ENCODE results near the gene CRY2.

The CRY2 gene

GRCh38 chr11:45869551-45869950 is 22.3 kb downstream of the CRY2 start:
- Histone ChIP-seq H3K27ac (ENCODE audit: low read length) (no peak overlapping the region), H3K4me1 (ENCODE audit: control insufficient read depth in 1 of 2, insufficient read depth in 2 of 2, low read length in 2 of 2) (no peaks in the 10 kb centered on the region)

GRCh38 chr11:45870706-45871105 is 23.4 kb downstream of the CRY2 start:
- no peak overlapping the region for H3K4me3 ChIP-seq (ENCODE audit: low read depth in 1 of 2, low read length in 2 of 2)
- peaks cover 71 to 89% of the 10 kb centered on the region in 2 donors for H3K36me3 ChIP-seq (ENCODE audit: control insufficient read depth in 1 of 2, insufficient read depth in 2 of 2, low read length in 2 of 2)
- no peaks in the 10 kb centered on the region for H3K4me1 ChIP-seq (ENCODE audit: control insufficient read depth in 1 of 2, insufficient read depth in 2 of 2, low read length in 2 of 2)
- H3K9me3 ChIP-seq (ENCODE audit: control insufficient read depth in 1 of 2, low read length in 2 of 2), result no peaks in the 10 kb centered on the region
- H3K27ac ChIP-seq (ENCODE audit: low read length), result no peak overlapping the region
- H3K27me3 ChIP-seq (ENCODE audit: low read depth, low read length), result no peaks in the 10 kb centered on the region

More at GRCh38 chr11:45869551-45869950, 22.3 kb downstream of the CRY2 start:
- Histone ChIP-seq H3K27me3 (ENCODE audit: low read depth, low read length) (no peaks in the 10 kb centered on the region), H3K4me3 (ENCODE audit: low read depth in 1 of 2, low read length in 2 of 2) (no peak overlapping the region), H3K36me3 (ENCODE audit: control insufficient read depth in 1 of 2, insufficient read depth in 2 of 2, low read length in 2 of 2) (peaks cover 70 to 89% of the 10 kb centered on the region in 2 donors), H3K9me3 (ENCODE audit: control insufficient read depth in 1 of 2, low read length in 2 of 2) (no peaks in the 10 kb centered on the region)

GRCh38 chr11:45871638-45872037 is 24.4 kb downstream of the CRY2 start:
- H3K4me3 ChIP-seq (ENCODE audit: low read depth in 1 of 2, low read length in 2 of 2), result no peak overlapping the region
- peaks cover 76 to 87% of the 10 kb centered on the region in 2 donors for H3K36me3 ChIP-seq (ENCODE audit: control insufficient read depth in 1 of 2, insufficient read depth in 2 of 2, low read length in 2 of 2)
- H3K4me1 ChIP-seq (ENCODE audit: control insufficient read depth in 1 of 2, insufficient read depth in 2 of 2, low read length in 2 of 2), result no peaks in the 10 kb centered on the region
- no peaks in the 10 kb centered on the region for H3K9me3 ChIP-seq (ENCODE audit: control insufficient read depth in 1 of 2, low read length in 2 of 2)
- no peaks in the 10 kb centered on the region for H3K27me3 ChIP-seq (ENCODE audit: low read depth, low read length)
- H3K27ac ChIP-seq (ENCODE audit: low read length), result no peak overlapping the region

GRCh38 chr11:45872651-45873356 is 25.5 kb downstream of the CRY2 start:
- no peak overlapping the region for H3K27ac ChIP-seq (ENCODE audit: low read length)
- H3K4me3 ChIP-seq (ENCODE audit: low read depth in 1 of 2, low read length in 2 of 2), result no peak overlapping the region
- no peaks in the 10 kb centered on the region for H3K4me1 ChIP-seq (ENCODE audit: control insufficient read depth in 1 of 2, insufficient read depth in 2 of 2, low read length in 2 of 2)
- H3K27me3 ChIP-seq (ENCODE audit: low read depth, low read length), result no peaks in the 10 kb centered on the region
- H3K9me3 ChIP-seq (ENCODE audit: control insufficient read depth in 1 of 2, low read length in 2 of 2), result no peaks in the 10 kb centered on the region
- H3K36me3 ChIP-seq (ENCODE audit: control insufficient read depth in 1 of 2, insufficient read depth in 2 of 2, low read length in 2 of 2), result peaks cover 77 to 86% of the 10 kb centered on the region in 2 donors

GRCh38 chr11:45876401-45876800 is 29.1 kb downstream of the CRY2 start:
- H3K27me3 ChIP-seq (ENCODE audit: low read depth, low read length), result no peaks in the 10 kb centered on the region
- H3K36me3 ChIP-seq (ENCODE audit: control insufficient read depth in 1 of 2, insufficient read depth in 2 of 2, low read length in 2 of 2), result peaks cover 69 to 70% of the 10 kb centered on the region in 2 donors
- no peak overlapping the region for H3K27ac ChIP-seq (ENCODE audit: low read length)
- peaks cover 0 to 12% of the 10 kb centered on the region in 2 donors for H3K4me1 ChIP-seq (ENCODE audit: control insufficient read depth in 1 of 2, insufficient read depth in 2 of 2, low read length in 2 of 2)
- H3K9me3 ChIP-seq (ENCODE audit: control insufficient read depth in 1 of 2, low read length in 2 of 2), result no peaks in the 10 kb centered on the region
- H3K4me3 ChIP-seq (ENCODE audit: low read depth in 1 of 2, low read length in 2 of 2), result no peak overlapping the region

- H3K4me3 ChIP-seq (ENCODE audit: low read depth in 1 of 2, low read length in 2 of 2), result no peak overlapping the region
- H3K9me3 ChIP-seq (ENCODE audit: control insufficient read depth in 1 of 2, low read length in 2 of 2), result no peaks in the 10 kb centered on the region
- no peaks in the 10 kb centered on the region for H3K27me3 ChIP-seq (ENCODE audit: low read depth, low read length)
- peaks cover 0 to 18% of the 10 kb centered on the region in 2 donors for H3K4me1 ChIP-seq (ENCODE audit: control insufficient read depth in 1 of 2, insufficient read depth in 2 of 2, low read length in 2 of 2)
- no peak overlapping the region for H3K27ac ChIP-seq (ENCODE audit: low read length)
- H3K36me3 ChIP-seq (ENCODE audit: control insufficient read depth in 1 of 2, insufficient read depth in 2 of 2, low read length in 2 of 2), result peaks cover 68 to 70% of the 10 kb centered on the region in 2 donors
These were observed 29.9 kb downstream of the CRY2 start for GRCh38 chr11:45877221-45877620.

GRCh38 chr11:45877845-45878244 is 30.6 kb downstream of the CRY2 start:
- Histone ChIP-seq H3K4me3 (ENCODE audit: low read depth in 1 of 2, low read length in 2 of 2) (no peak overlapping the region), H3K9me3 (ENCODE audit: control insufficient read depth in 1 of 2, low read length in 2 of 2) (no peaks in the 10 kb centered on the region), H3K27me3 (ENCODE audit: low read depth, low read length) (no peaks in the 10 kb centered on the region), H3K27ac (ENCODE audit: low read length) (no peak overlapping the region), H3K4me1 (ENCODE audit: control insufficient read depth in 1 of 2, insufficient read depth in 2 of 2, low read length in 2 of 2) (peaks cover 0 to 18% of the 10 kb centered on the region in 2 donors), H3K36me3 (ENCODE audit: control insufficient read depth in 1 of 2, insufficient read depth in 2 of 2, low read length in 2 of 2) (peaks cover 64 to 71% of the 10 kb centered on the region in 2 donors)

- H3K4me3 ChIP-seq (ENCODE audit: low read depth in 1 of 2, low read length in 2 of 2), result no peak overlapping the region
- H3K27me3 ChIP-seq (ENCODE audit: low read depth, low read length), result no peaks in the 10 kb centered on the region
- peaks cover 0 to 19% of the 10 kb centered on the region in 2 donors for H3K4me1 ChIP-seq (ENCODE audit: control insufficient read depth in 1 of 2, insufficient read depth in 2 of 2, low read length in 2 of 2)
- no peak overlapping the region for H3K27ac ChIP-seq (ENCODE audit: low read length)
- peaks cover 48 to 61% of the 10 kb centered on the region in 2 donors for H3K36me3 ChIP-seq (ENCODE audit: control insufficient read depth in 1 of 2, insufficient read depth in 2 of 2, low read length in 2 of 2)
- H3K9me3 ChIP-seq (ENCODE audit: control insufficient read depth in 1 of 2, low read length in 2 of 2), result no peaks in the 10 kb centered on the region
These were observed 32.8 kb downstream of the CRY2 start for GRCh38 chr11:45879803-45880686.

- Histone ChIP-seq H3K9me3 (ENCODE audit: control insufficient read depth in 1 of 2, low read length in 2 of 2) (no peaks in the 10 kb centered on the region), H3K4me1 (ENCODE audit: control insufficient read depth in 1 of 2, insufficient read depth in 2 of 2, low read length in 2 of 2) (peaks cover 0 to 25% of the 10 kb centered on the region in 2 donors), H3K27ac (ENCODE audit: low read length) (no peak overlapping the region), H3K4me3 (ENCODE audit: low read depth in 1 of 2, low read length in 2 of 2) (no peak overlapping the region), H3K36me3 (ENCODE audit: control insufficient read depth in 1 of 2, insufficient read depth in 2 of 2, low read length in 2 of 2) (peaks cover 39 to 52% of the 10 kb centered on the region in 2 donors), H3K27me3 (ENCODE audit: low read depth, low read length) (no peaks in the 10 kb centered on the region)
These were observed 33.7 kb downstream of the CRY2 start for GRCh38 chr11:45880772-45881570.

GRCh38 chr11:45881708-45882368 is 34.6 kb downstream of the CRY2 start:
- H3K9me3 ChIP-seq (ENCODE audit: control insufficient read depth in 1 of 2, low read length in 2 of 2), result no peaks in the 10 kb centered on the region
- H3K4me1 ChIP-seq (ENCODE audit: control insufficient read depth in 1 of 2, insufficient read depth in 2 of 2, low read length in 2 of 2), result peaks cover 0 to 27% of the 10 kb centered on the region in 2 donors
- H3K27me3 ChIP-seq (ENCODE audit: low read depth, low read length), result no peaks in the 10 kb centered on the region
- no peak overlapping the region for H3K27ac ChIP-seq (ENCODE audit: low read length)
- peaks cover 32 to 44% of the 10 kb centered on the region in 2 donors for H3K36me3 ChIP-seq (ENCODE audit: control insufficient read depth in 1 of 2, insufficient read depth in 2 of 2, low read length in 2 of 2)
- H3K4me3 ChIP-seq (ENCODE audit: low read depth in 1 of 2, low read length in 2 of 2), result no peak overlapping the region
